ENCODE measurements around the gene KCNG1.

KCNG1 gene

DNA sequence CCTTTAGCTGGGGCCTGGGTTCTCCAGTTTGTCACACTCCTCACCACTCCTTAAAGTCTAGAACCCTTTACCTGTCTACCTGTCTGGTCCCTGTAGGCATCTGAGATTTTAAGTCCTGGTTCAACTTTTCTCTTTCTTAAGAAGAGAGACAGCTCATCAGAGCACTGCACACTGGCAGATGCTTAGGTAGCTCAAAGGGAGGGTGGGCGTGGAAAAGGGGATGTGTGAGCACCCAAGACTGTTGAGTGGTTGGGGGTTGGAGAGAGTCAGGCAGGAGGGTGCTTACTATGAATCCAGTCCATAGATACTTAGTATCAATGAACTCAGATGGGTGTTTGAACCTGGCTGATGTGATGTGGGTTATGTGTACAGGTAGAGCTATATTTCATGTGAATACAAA is 6.6 kb upstream of the KCNG1 start:
- Histone ChIP-seq H2AK5ac (ENCODE audit: low read depth, low read length) (no peak overlapping the region), H4K91ac (ENCODE audit: low read depth, low read length, poor library complexity) (no peak overlapping the region), H2BK15ac (ENCODE audit: low read length) (no peak overlapping the region), H2BK12ac (ENCODE audit: low read length) (no peak overlapping the region), H2BK120ac (ENCODE audit: low read depth, low read length) (no peak overlapping the region), H2BK5ac (ENCODE audit: low read length) (no peak overlapping the region), H3K4ac (ENCODE audit: low read length) (no peak overlapping the region), H2AFZ (ENCODE audit: low read length) (no peak overlapping the region), H3K36me3 (replicated peaks in 1 of 2; ENCODE audit: control insufficient read depth in 2 of 2, insufficient read depth in 2 of 2, low read length in 2 of 2) (no peaks in the 10 kb centered on the region), H3K23ac (ENCODE audit: low read depth, low read length, poor library complexity) (no peak overlapping the region), H3K4me3 (ENCODE audit: low read length in 2 of 2) (no peak overlapping the region), H3K4me1 (ENCODE audit: control insufficient read depth in 2 of 2, insufficient read depth in 1 of 2, low read depth in 1 of 2, low read length in 2 of 2) (peaks cover 0 to 2% of the 10 kb centered on the region in 2 donors), H3K79me1 (ENCODE audit: low read depth, low read length) (no peaks in the 10 kb centered on the region), H4K8ac (ENCODE audit: low read depth, low read length) (no peak overlapping the region), H3K9me3 (replicated peaks in 1 of 2; ENCODE audit: control insufficient read depth in 2 of 2, insufficient read depth in 1 of 2, low read depth in 1 of 2, low read length in 2 of 2) (peaks cover 0 to 4% of the 10 kb centered on the region in 2 donors), H3K18ac (ENCODE audit: low read length) (no peak overlapping the region), H3K9ac (ENCODE audit: low read depth, low read length, poor library complexity) (no peak overlapping the region), H3K14ac (ENCODE audit: low read length) (no peak overlapping the region), H3K4me2 (ENCODE audit: insufficient read depth, low read length, poor library complexity, severe bottlenecking) (no peak overlapping the region), H3K27ac (replicated peaks; ENCODE audit: low read length) (no peak overlapping the region), H3K27me3 (ENCODE audit: control insufficient read depth in 3 of 3, insufficient read depth in 3 of 3, low read depth in 1 of 3, low read length in 3 of 3) (peaks cover 0 to 55% (median 5%) of the 10 kb centered on the region in 3 experiments)
- no peak for DNase-seq (ENCODE audit: low spot score)
- WGBS, 2 donors (ENCODE audit: extremely low coverage in 2 of 2, insufficient read length in 2 of 2, insufficient replicate concordance in 1 of 2) = no CpG with 5 or more reads among the region's 1 CpG

GRCh38 chr20:51028616-51029212 is 5.8 kb upstream of the KCNG1 start:
- H3K9me3 ChIP-seq (replicated peaks in 1 of 2; ENCODE audit: control insufficient read depth in 2 of 2, insufficient read depth in 1 of 2, low read depth in 1 of 2, low read length in 2 of 2) = peaks cover 0 to 4% of the 10 kb centered on the region in 2 donors
- no peak overlapping the region for H3K18ac ChIP-seq (ENCODE audit: low read length)
- no peak overlapping the region for H3K9ac ChIP-seq (ENCODE audit: low read depth, low read length, poor library complexity)
- H2BK120ac ChIP-seq (ENCODE audit: low read depth, low read length) = no peak overlapping the region
- no peak overlapping the region for H3K4ac ChIP-seq (ENCODE audit: low read length)
- H3K4me2 ChIP-seq (ENCODE audit: insufficient read depth, low read length, poor library complexity, severe bottlenecking) = no peak overlapping the region
- no CpG with 5 or more reads among the region's 10 CpGs for WGBS, 2 donors (ENCODE audit: extremely low coverage in 2 of 2, insufficient read length in 2 of 2, insufficient replicate concordance in 1 of 2)
- H3K4me3 ChIP-seq (ENCODE audit: low read length in 2 of 2) = no peak overlapping the region
- DNase-seq (ENCODE audit: low spot score) = no peak
- no peak overlapping the region for H2BK12ac ChIP-seq (ENCODE audit: low read length)
- H2BK15ac ChIP-seq (ENCODE audit: low read length) = no peak overlapping the region
- no peak overlapping the region for H3K27ac ChIP-seq (replicated peaks; ENCODE audit: low read length)
- no peak overlapping the region for H2AFZ ChIP-seq (ENCODE audit: low read length)
- no peaks in the 10 kb centered on the region for H3K36me3 ChIP-seq (replicated peaks in 1 of 2; ENCODE audit: control insufficient read depth in 2 of 2, insufficient read depth in 2 of 2, low read length in 2 of 2)
- no peak overlapping the region for H2AK5ac ChIP-seq (ENCODE audit: low read depth, low read length)
- no peaks in the 10 kb centered on the region for H3K79me1 ChIP-seq (ENCODE audit: low read depth, low read length)
- no peak overlapping the region for H4K8ac ChIP-seq (ENCODE audit: low read depth, low read length)
- no peak overlapping the region for H2BK5ac ChIP-seq (ENCODE audit: low read length)
- H3K14ac ChIP-seq (ENCODE audit: low read length) = no peak overlapping the region
- H3K23ac ChIP-seq (ENCODE audit: low read depth, low read length, poor library complexity) = no peak overlapping the region
- no peaks in the 10 kb centered on the region for H3K4me1 ChIP-seq (ENCODE audit: control insufficient read depth in 2 of 2, insufficient read depth in 1 of 2, low read depth in 1 of 2, low read length in 2 of 2)
- H4K91ac ChIP-seq (ENCODE audit: low read depth, low read length, poor library complexity) = no peak overlapping the region
- peaks cover 5 to 63% (median 13%) of the 10 kb centered on the region in 3 experiments for H3K27me3 ChIP-seq (ENCODE audit: control insufficient read depth in 3 of 3, insufficient read depth in 3 of 3, low read depth in 1 of 3, low read length in 3 of 3)

DNA sequence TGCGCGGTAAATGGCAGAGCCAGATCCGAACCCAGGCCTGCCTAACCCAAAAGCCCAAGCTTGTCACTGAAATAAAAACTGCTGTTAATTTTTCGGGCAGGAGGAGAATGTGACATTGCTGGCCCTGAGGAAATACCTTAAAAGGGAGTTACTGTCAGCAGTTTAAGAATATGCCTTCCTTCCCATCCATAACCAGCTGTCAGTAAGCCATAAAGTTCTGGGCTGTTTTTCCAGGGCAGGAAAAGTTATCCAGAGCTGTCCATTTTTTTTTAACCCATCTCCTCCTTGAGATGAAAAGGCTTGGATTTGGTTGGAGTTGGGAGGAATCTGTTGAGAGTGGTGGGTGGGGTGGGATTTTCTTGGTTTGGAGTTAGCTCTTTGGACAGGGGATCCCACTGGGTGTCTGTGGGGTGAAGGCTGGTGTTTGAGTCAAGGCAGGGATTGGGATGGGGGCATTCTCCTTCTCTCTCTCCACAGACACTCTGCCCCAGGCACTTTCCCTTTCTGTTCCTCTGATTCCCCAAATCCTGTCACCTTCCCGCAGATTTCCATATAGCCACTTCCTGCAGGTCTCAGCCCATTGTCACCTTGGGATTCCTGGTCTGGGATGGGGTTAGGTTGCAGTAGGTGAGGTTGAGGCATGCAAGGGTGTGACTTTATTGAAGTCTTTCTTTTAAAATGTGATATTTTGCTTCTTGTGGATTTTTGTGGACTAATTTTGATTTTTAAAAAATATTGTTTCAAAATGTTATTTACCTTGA is 4.3 kb upstream of the KCNG1 start:
- no peak overlapping the region for H3K27ac ChIP-seq (replicated peaks; ENCODE audit: low read length)
- H4K91ac ChIP-seq (ENCODE audit: low read depth, low read length, poor library complexity) = no peak overlapping the region
- no peaks in the 10 kb centered on the region for H3K36me3 ChIP-seq (replicated peaks in 1 of 2; ENCODE audit: control insufficient read depth in 2 of 2, insufficient read depth in 2 of 2, low read length in 2 of 2)
- H3K4ac ChIP-seq (ENCODE audit: low read length) = no peak overlapping the region
- no peak overlapping the region for H2BK5ac ChIP-seq (ENCODE audit: low read length)
- H2AK5ac ChIP-seq (ENCODE audit: low read depth, low read length) = no peak overlapping the region
- peaks cover 0 to 2% of the 10 kb centered on the region in 2 donors for H3K4me1 ChIP-seq (ENCODE audit: control insufficient read depth in 2 of 2, insufficient read depth in 1 of 2, low read depth in 1 of 2, low read length in 2 of 2)
- no peaks in the 10 kb centered on the region for H3K79me1 ChIP-seq (ENCODE audit: low read depth, low read length)
- no peak overlapping the region for H2AFZ ChIP-seq (ENCODE audit: low read length)
- H3K9ac ChIP-seq (ENCODE audit: low read depth, low read length, poor library complexity) = no peak overlapping the region
- no peak overlapping the region for H2BK120ac ChIP-seq (ENCODE audit: low read depth, low read length)
- peaks cover 9 to 74% (median 25%) of the 10 kb centered on the region in 3 experiments for H3K27me3 ChIP-seq (ENCODE audit: control insufficient read depth in 3 of 3, insufficient read depth in 3 of 3, low read depth in 1 of 3, low read length in 3 of 3)
- H4K8ac ChIP-seq (ENCODE audit: low read depth, low read length) = no peak overlapping the region
- no peak overlapping the region for H2BK12ac ChIP-seq (ENCODE audit: low read length)
- no peak overlapping the region for H3K23ac ChIP-seq (ENCODE audit: low read depth, low read length, poor library complexity)
- no peak overlapping the region for H3K4me3 ChIP-seq (ENCODE audit: low read length in 2 of 2)
- DNase-seq (ENCODE audit: low spot score) = no peak
- no peak overlapping the region for H2BK15ac ChIP-seq (ENCODE audit: low read length)
- H3K9me3 ChIP-seq (replicated peaks in 1 of 2; ENCODE audit: control insufficient read depth in 2 of 2, insufficient read depth in 1 of 2, low read depth in 1 of 2, low read length in 2 of 2) = peaks cover 0 to 4% of the 10 kb centered on the region in 2 donors
- H3K4me2 ChIP-seq (ENCODE audit: insufficient read depth, low read length, poor library complexity, severe bottlenecking) = no peak overlapping the region
- no peak overlapping the region for H3K18ac ChIP-seq (ENCODE audit: low read length)
- no CpG with 5 or more reads among the region's 5 CpGs for WGBS, 2 donors (ENCODE audit: extremely low coverage in 2 of 2, insufficient read length in 2 of 2, insufficient replicate concordance in 1 of 2)
- H3K14ac ChIP-seq (ENCODE audit: low read length) = no peak overlapping the region

- no CpG with 5 or more reads among the region's 4 CpGs for WGBS, 2 donors (ENCODE audit: extremely low coverage in 2 of 2, insufficient read length in 2 of 2, insufficient replicate concordance in 1 of 2)
These were observed 3.4 kb upstream of the KCNG1 start for GRCh38 chr20:51026269-51026668.

More at GRCh38 chr20:51026269-51026668, 3.4 kb upstream of the KCNG1 start:
- H3K4me2 ChIP-seq (ENCODE audit: insufficient read depth, low read length, poor library complexity, severe bottlenecking) = no peak overlapping the region
- no peak overlapping the region for H4K8ac ChIP-seq (ENCODE audit: low read depth, low read length)
- no peak overlapping the region for H2BK120ac ChIP-seq (ENCODE audit: low read depth, low read length)
- H3K4me3 ChIP-seq (ENCODE audit: low read length in 2 of 2) = no peak overlapping the region
- H3K18ac ChIP-seq (ENCODE audit: low read length) = no peak overlapping the region
- no peak overlapping the region for H2BK12ac ChIP-seq (ENCODE audit: low read length)
- no peak overlapping the region for H3K14ac ChIP-seq (ENCODE audit: low read length)
- no peaks in the 10 kb centered on the region for H3K79me1 ChIP-seq (ENCODE audit: low read depth, low read length)
- no peak overlapping the region for H2AFZ ChIP-seq (ENCODE audit: low read length)
- no peak overlapping the region for H4K91ac ChIP-seq (ENCODE audit: low read depth, low read length, poor library complexity)
- H3K4me1 ChIP-seq (ENCODE audit: control insufficient read depth in 2 of 2, insufficient read depth in 1 of 2, low read depth in 1 of 2, low read length in 2 of 2) = peaks cover 3 to 10% of the 10 kb centered on the region in 2 donors
- no peak for DNase-seq (ENCODE audit: low spot score)
- H3K9me3 ChIP-seq (replicated peaks in 1 of 2; ENCODE audit: control insufficient read depth in 2 of 2, insufficient read depth in 1 of 2, low read depth in 1 of 2, low read length in 2 of 2) = no peaks in the 10 kb centered on the region
- H3K27me3 ChIP-seq (ENCODE audit: control insufficient read depth in 3 of 3, insufficient read depth in 3 of 3, low read depth in 1 of 3, low read length in 3 of 3) = peaks cover 9 to 78% (median 33%) of the 10 kb centered on the region in 3 experiments
- no peak overlapping the region for H3K4ac ChIP-seq (ENCODE audit: low read length)
- no peak overlapping the region for H2BK15ac ChIP-seq (ENCODE audit: low read length)
- no peaks in the 10 kb centered on the region for H3K36me3 ChIP-seq (replicated peaks in 1 of 2; ENCODE audit: control insufficient read depth in 2 of 2, insufficient read depth in 2 of 2, low read length in 2 of 2)
- no peak overlapping the region for H3K9ac ChIP-seq (ENCODE audit: low read depth, low read length, poor library complexity)
- no peak overlapping the region for H3K27ac ChIP-seq (replicated peaks; ENCODE audit: low read length)
- H3K23ac ChIP-seq (ENCODE audit: low read depth, low read length, poor library complexity) = no peak overlapping the region
- no peak overlapping the region for H2BK5ac ChIP-seq (ENCODE audit: low read length)
- H2AK5ac ChIP-seq (ENCODE audit: low read depth, low read length) = no peak overlapping the region

Data from neuronal stem cell (in vitro differentiated cells).